H7 (cell line): ENCODE data around the gene DYSF. TPM values are rescaled to one million over a fixed set of nuclear protein-coding genes. Genes with fewer than 3 reads are reported as not detected.

ENCODE experiments used
- DNase-seq: peaks from one replicate; pipeline ENCODE4 v3.0.0; 2012
- H3K27me3 ChIP-seq: 2 replicates; pipeline ENCODE4 v1.6.0; 2011; ENCODE audit warnings: mild to moderate bottlenecking, low read length; ENCODE audit not compliant: control insufficient read depth, insufficient read depth
- H3K36me3 ChIP-seq: replicated peaks from 2 replicates; pipeline ENCODE4 v1.5.1; 2011; ENCODE audit warnings: low read length; ENCODE audit not compliant: control insufficient read depth, insufficient read depth
- H3K4me3 ChIP-seq: 2 replicates; pipeline ENCODE4 v1.5.1; 2011; ENCODE audit warnings: low read depth, mild to moderate bottlenecking, control low read depth, low read length, moderate library complexity; ENCODE audit not compliant: insufficient read depth
- total RNA-seq: library from RNA; depleted of rRNA; stranded (reverse); fragments of >200 nt; shearing (Covaris generic); gene quantifications from 2 replicates; pipeline ENCODE4 v1.2.3, GENCODE V29; 2014

The DYSF gene
- total RNA-seq, 1 experiment from 2014 or later: 7.4 TPM

DNA sequence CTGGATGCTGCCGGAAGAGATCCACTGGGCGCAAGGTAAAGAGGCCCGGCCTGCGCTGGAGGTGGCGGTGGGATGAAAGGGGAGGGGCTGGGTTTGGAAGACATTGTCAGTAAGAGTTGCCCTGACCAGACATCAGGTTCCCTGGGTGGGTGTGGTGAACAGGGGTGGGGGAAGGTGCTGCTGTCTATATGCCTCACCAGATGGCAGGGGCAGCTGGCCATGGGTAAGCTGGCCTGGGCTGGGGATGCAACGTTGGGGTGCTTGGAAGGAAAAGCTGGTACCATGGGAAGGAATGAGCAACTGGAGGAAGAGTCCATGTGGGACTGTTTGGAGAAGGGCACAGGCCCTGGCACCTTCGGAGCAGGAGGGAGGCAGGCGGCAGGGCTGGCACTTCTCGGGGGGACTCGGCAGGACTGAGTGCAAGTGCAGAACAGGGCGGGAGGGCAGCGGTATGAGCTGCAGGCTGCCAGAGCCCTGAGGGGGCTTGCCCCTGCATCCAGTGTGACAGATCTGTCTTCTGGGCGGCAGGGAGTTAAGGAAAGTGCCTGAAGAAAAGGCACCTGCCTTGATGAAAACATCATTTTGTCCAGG lies 146.4 kb downstream of the DYSF start:
- no peak overlapping the region for H3K4me3 ChIP-seq
- no peaks in the 10 kb centered on the region for H3K36me3 ChIP-seq
- DNase-seq: no peak
- H3K27me3 ChIP-seq: no peaks in the 10 kb centered on the region

DNA sequence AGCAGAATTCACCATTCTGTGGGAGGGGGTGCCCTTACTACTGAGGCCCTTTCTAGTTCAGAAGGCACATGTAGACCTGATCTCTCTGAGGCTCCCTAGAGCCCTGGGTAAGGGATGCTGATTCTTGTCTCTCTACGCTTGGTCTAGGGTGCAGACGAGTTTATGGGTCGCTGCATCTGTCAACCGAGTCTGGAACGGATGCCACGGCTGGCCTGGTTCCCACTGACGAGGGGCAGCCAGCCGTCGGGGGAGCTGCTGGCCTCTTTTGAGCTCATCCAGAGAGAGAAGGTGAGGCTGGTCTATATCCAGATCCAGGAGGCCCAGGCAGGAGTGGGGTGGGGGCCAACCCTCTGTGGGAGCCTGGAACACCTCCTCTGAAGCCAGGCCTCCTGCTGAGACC lies 147.2 kb downstream of the DYSF start:
- DNase-seq: no peak
- H3K36me3 ChIP-seq: no peaks in the 10 kb centered on the region
- no peaks in the 10 kb centered on the region for H3K27me3 ChIP-seq
- no peak overlapping the region for H3K4me3 ChIP-seq

DNA sequence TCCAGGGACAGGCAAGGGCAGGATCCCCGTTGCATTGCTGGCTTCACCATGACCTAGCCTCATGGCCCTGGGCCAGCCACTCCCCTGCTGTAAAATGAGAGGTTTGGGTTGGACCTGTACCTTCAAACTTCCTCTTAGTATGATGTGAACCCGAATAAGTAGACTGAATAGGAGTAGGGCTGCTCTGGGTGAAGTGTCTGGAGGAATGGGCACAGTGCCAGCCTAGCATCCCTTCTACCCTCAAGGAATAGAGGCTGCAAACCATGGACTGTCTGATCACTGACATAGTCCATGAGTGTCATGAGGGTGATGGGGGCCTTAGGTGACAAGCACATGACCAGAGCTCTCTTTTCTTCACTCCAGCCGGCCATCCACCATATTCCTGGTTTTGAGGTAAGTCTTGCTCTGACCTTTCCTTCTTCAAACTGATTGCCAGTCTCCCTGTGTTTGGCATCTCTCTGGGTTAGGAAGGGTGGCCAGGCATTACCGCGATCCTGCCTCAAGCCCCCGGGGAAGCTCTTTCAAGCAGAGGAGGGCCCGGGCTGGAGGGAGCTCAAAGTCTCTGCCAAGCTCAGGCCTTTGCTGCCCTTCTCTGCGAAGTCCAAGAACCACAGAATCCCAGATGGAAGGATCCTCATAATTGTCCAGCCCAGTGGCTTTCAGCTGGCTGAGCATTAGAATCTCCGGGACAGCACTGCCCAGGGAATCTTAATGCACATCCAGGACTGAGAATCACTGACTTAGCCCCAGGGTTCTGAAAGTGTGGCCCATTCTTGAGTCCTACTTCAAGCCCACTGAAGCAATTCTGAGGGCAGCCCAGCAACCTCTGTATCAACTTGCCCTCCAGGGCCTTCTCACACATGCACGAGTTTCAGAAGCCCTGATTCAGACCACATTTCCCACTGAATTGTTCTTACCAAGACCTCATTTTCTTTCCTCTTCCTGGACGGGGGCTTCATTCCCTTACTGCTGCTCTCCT lies 148.1 kb downstream of the DYSF start:
- H3K4me3 ChIP-seq: no peak overlapping the region
- H3K36me3 ChIP-seq: no peaks in the 10 kb centered on the region
- no peak for DNase-seq
- H3K27me3 ChIP-seq: no peaks in the 10 kb centered on the region

DNA sequence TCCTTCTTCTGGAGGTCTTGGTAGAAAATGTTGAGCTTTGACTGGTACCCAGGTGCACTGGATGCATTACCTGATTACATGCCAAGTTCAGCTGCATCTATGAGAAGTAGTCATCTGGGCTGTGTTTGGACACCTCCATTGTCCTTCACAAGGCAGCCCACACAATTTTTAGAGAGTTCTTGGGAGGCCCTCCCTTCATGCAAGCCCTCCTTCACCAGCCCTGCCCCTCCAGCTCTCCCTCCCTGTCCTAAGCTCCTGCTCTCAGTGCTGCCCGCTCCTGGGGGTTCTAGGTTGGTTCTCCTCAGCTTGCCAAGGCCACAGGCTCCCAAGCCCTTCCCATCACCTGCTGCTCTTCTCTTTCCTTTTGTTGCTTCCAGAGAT lies 148.7 kb downstream of the DYSF start:
- H3K4me3 ChIP-seq: no peak overlapping the region

DNA sequence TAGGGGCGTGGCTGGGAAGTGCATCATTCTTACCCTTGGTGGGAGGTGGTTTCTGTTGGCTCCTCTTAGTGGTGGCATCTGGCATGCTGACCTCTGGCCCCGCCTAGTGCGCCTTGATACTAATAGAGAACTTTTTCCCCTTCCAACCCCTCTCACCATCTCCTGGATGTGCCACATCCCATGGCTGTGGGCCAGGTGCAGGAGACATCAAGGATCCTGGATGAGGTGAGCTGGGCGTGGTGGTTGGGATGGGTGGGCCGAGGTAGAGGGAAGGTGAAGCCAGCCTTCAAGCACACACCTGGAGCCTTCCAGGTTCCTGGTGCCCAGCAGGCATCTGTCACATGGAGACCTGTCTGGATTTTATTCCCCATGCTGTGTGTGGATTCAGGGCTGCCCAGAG lies 149.2 kb downstream of the DYSF start:
- no peak for DNase-seq
- H3K27me3 ChIP-seq: no peaks in the 10 kb centered on the region
- H3K36me3 ChIP-seq: no peaks in the 10 kb centered on the region
- no peak overlapping the region for H3K4me3 ChIP-seq

More for the DNA sequence above, 148.7 kb downstream of the DYSF start:
- no peak for DNase-seq
- no peaks in the 10 kb centered on the region for H3K36me3 ChIP-seq
- no peaks in the 10 kb centered on the region for H3K27me3 ChIP-seq

DNA sequence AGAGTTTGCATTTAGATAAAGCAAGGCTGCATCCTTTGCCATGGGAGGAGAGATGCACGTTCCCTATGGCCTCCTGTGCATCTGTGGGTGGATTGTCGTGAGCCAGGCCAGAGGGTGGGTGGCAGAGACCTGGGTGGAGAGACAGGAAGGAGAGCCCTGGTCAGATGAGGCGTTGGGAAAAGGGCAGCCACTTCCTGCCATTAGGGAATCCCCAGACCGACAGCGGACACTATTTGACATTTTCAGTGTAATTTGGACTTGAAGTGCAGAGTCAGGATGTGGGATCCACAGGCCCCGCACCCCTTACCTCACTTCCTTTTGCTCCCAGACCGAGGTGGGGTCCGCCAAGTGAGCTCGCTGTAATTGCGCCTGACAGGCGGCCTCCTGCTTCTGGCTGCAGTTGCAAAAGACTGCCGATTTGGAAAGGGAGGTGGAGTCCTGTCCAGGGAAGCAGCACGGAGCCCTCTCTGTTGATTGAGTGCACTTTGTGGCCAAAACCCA lies 150.0 kb downstream of the DYSF start:
- DNase-seq: no peak
- H3K36me3 ChIP-seq: no peaks in the 10 kb centered on the region

DNA sequence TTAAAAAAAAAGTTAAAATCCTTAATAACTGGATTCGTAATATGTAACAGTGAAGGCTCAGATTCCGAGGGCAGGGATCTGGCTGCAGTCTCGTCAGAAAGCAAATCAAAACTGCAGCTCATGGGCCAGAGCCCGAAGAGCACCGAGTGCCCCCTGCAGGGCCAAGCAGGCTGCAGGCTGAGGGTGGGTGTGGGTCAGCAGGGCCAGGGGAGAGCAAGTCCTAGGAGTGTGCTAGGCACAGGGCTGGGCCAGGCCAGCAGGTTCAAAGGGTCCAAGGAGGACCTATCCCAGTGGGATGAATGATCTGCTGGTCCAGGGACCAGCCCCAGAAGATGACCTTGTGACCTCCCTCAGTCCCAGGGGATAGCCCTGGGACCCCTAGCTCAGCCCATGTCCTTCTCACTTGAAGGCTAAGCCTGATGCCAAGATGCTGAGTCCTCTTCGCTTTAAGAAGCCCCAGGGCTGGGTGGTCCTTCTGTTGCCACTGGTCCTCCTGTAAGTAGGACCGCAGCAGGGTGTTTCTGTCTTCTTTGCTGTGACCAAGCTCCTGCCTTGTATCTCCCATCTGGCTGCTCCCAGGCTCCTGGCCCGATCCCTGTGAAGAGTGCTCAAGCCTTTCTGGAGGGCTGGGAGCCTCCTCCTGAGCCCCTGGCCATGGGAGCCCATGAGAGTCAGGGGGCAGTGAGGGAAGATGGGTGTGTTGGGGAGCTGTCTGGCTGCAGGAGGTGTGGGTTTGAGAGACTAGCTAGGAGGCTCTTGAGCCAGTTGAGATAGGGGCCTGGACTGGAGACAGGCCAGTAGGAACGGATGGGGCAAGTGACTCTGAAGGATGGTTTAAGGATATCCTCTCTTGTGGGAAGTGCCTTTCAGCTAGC lies 150.7 kb downstream of the DYSF start:
- Histone ChIP-seq H3K27me3 (no peaks in the 10 kb centered on the region), H3K4me3 (no peak overlapping the region), H3K36me3 (no peaks in the 10 kb centered on the region)
- DNase-seq: peak; percentile 33

More for the DNA sequence above, 150.0 kb downstream of the DYSF start:
- H3K4me3 ChIP-seq: no peak overlapping the region
- no peaks in the 10 kb centered on the region for H3K27me3 ChIP-seq

DNA sequence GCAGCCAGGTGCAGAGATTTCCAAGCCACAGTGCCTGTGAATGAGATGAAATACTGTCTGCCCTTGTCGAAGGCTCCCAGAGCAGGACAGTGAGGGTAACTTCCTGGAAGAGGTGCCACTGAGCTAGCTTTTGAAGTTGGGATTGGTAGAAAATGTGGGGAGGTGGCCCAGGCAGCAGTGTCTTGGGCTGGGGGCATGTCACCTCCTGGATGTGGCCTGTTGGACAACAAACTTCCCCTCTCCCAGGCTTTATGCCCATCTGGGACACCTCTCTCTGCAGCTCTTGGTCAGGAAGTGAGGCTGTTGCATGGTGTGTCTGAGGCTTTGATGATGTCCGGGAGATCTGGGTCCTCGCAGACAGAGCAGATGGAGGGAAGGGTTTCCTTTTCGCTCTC lies 151.4 kb downstream of the DYSF start:
- DNase-seq: peak; percentile 36
- no peaks in the 10 kb centered on the region for H3K27me3 ChIP-seq
- H3K4me3 ChIP-seq: no peak overlapping the region
- no peaks in the 10 kb centered on the region for H3K36me3 ChIP-seq

DNA sequence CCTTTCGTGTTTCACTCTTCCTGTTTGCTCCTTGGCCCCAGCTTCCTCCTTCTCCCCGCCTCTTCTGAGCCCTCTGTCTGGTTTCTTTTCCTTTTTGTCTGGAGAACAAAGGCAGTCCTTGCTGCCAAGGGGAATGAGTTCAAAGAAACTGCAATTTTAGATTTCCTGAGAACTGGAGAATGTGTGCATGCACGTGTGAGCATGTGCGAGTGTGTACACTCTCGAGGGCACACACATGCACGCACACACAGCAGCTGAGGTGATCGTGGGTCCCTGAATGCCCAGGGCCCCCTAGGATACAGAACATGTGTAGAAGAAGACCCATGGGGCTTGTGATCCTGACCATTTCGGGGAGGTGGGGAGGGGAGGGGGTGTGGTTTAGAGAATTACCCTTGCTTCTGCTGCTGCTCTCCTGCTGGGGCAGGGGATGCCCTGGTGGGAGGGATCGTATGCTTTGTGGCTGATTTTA lies 151.8 kb downstream of the DYSF start:
- Histone ChIP-seq H3K27me3 (no peaks in the 10 kb centered on the region), H3K4me3 (no peak overlapping the region), H3K36me3 (no peaks in the 10 kb centered on the region)
- peak; percentile 77 for DNase-seq

DNA sequence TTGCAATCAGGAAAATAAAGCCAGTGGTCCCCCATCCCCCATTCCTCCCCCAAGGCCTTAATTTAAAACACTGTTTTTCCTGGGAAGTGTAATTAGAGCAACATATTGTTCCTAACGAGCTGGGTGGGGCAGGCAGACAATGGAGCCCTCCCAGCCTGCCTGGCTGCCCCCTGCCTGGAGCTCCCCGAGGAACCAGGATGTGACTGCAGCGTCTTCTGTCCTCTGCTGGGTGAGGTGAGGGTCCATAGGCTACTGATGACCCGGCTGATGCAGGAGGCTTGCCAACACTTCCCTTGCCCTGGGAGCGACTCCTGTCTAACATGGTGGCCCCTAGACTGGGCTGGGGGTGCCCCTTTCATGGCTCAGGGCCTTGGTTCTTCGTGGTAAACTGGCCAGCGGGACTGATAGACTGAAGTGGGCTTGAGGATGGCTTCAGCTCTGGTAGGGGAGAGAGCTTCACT lies 152.4 kb downstream of the DYSF start:
- DNase-seq: peak; percentile 36
- H3K4me3 ChIP-seq: no peak overlapping the region
- no peaks in the 10 kb centered on the region for H3K27me3 ChIP-seq
- no peaks in the 10 kb centered on the region for H3K36me3 ChIP-seq

DNA sequence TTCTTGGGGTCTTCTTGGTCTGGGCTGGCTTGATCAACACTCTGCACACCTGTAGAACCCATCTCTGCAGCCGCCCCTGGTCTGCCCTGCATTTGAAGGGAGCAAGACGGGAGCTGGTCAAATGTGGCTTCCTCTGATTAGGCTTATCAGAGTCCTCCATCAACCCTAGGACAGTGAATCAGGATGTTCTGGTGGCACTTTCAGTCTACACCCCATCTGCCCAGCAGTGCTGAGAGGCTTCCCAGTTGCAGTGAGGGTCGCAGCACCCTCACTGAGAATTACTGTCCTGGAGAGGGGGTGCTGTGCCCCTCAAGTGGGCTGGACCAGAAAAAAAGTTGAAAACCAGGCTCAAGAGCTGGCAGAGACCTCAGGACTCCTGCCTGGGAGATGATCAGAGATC lies 152.9 kb downstream of the DYSF start:
- Histone ChIP-seq H3K27me3 (no peaks in the 10 kb centered on the region), H3K36me3 (no peaks in the 10 kb centered on the region), H3K4me3 (no peak overlapping the region)
- DNase-seq: no peak

DNA sequence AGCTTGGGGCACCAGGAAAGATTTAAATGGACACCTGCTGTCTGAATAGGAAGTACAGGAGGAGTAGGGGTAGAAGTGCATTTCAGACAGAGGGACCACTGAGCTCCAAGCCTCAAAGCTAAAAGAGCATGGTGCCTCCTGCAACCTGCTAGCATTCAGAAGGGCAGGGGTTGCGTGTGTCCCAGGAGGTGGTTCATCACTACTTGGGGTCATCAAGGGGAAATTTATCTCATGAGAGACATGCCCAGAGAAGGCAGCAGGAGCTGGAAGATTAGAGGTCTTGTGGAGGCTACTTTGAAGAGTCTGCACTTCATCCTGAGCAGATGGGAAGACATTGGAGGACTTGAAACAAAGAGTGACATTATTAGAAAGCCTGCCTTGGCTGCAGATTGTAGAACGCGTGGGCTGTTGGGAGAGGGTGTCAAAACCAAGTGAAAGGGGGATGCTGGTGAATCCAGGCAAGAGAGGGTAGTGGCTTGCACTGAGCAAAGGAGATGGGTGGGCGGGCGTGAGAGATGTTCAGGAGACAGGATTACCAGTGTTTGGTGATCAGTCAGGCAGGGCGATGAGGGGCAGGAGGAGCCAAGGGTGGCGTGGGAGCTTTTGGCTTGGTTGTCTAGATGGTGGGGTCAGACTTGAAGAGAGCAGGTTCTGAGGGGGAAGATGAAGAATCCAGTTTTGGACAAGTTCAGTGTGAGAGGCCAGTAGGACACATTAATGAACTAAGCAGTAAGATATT lies 154.0 kb downstream of the DYSF start:
- no peaks in the 10 kb centered on the region for H3K27me3 ChIP-seq
- H3K36me3 ChIP-seq: no peaks in the 10 kb centered on the region
- no peak overlapping the region for H3K4me3 ChIP-seq
- peak; percentile 22 for DNase-seq

DNA sequence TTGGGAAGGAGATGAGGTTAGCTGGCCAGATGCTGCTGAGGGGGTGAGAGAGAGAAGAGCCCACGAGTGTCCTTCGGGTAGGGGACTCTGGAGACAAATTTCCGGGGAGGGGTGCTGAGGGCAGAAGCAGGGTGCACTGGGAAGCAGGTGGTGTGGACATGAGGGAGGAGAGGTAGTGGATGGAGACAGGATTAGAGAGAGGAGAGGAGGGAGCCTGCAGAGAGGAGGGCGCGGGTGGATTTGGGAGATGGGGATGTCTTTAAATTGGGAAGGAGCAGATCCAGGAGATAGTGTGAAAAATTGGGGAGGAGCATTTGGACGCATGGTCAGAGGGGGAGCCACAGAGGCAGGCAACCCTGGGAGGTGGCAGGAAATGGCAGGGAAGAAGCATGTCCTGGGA lies 154.7 kb downstream of the DYSF start:
- no peaks in the 10 kb centered on the region for H3K36me3 ChIP-seq
- no peak overlapping the region for H3K4me3 ChIP-seq
- no peaks in the 10 kb centered on the region for H3K27me3 ChIP-seq
- peak; percentile 37 for DNase-seq

DNA sequence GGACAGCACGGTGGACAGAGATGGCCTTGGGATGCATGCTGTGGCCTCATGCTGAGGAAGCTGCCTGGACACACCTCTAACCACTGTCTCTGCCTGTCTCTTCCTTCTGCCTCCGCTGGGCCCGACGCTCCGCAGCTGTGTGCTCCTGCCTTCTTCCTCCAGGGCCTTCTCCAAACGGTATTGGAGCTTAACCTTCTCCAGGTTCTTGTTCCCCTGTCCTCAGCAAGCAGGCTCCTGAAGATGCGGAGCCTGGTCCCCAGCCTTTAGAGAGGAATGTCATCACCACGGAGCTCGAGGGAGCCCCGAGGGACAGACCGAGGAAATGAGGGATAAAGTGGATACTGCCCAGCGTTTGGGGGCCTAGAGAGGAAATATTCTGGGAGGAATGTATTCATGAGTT lies 155.1 kb downstream of the DYSF start:
- Histone ChIP-seq H3K27me3 (no peaks in the 10 kb centered on the region), H3K36me3 (no peaks in the 10 kb centered on the region), H3K4me3 (no peak overlapping the region)
- peak; percentile 28 for DNase-seq
